ENCODE results near the gene FBXW5. TPM values are rescaled to one million over a fixed set of nuclear protein-coding genes. Genes with fewer than 3 reads are reported as not detected.

Gene FBXW5
- polyA plus RNA-seq, 3 donors: 85.3 to 117 (median 92.7) TPM

- DNase-seq: no peak
- H3K36me3 ChIP-seq (replicated peaks in 1 of 2; ENCODE audit: control insufficient read depth in 1 of 2, insufficient read depth in 2 of 2, low read length in 2 of 2): no peaks in the 10 kb centered on the region
- H3K4me1 ChIP-seq (ENCODE audit: control insufficient read depth in 1 of 2, insufficient read depth in 2 of 2, low read length in 2 of 2): peaks cover 4 to 6% of the 10 kb centered on the region in 2 donors
- H3K4me3 Mint-ChIP-seq: no peak overlapping the region
- no peaks in the 10 kb centered on the region for H3K36me3 Mint-ChIP-seq
- H3K9ac ChIP-seq (ENCODE audit: insufficient read depth, low read length, poor library complexity, severe bottlenecking): no peak overlapping the region
- H3K9me3 Mint-ChIP-seq: peaks cover 0 to 5% (median 3%) of the 10 kb centered on the region in 7 donors
- H3K4me2 ChIP-seq (replicated peaks; ENCODE audit: extremely low read depth, low read length, poor library complexity, severe bottlenecking): no peak overlapping the region
- intact Hi-C loops (cut with micrococcal nuclease): no loop called here
- no peaks in the 10 kb centered on the region for H3K79me2 ChIP-seq (ENCODE audit: insufficient read depth, low read length)
- H3K27ac Mint-ChIP-seq: no peak overlapping the region
- no peaks in the 10 kb centered on the region for H3K9me3 ChIP-seq (replicated peaks in 1 of 2; ENCODE audit: control insufficient read depth in 1 of 2, insufficient read depth in 1 of 2, low read length in 2 of 2)
- H3K27me3 Mint-ChIP-seq (ENCODE audit: low read depth in 3 of 3): peaks cover under 1 to 6% (median 2%) of the 10 kb centered on the region in 3 donors
- no peaks in the 10 kb centered on the region for H3K27me3 ChIP-seq (ENCODE audit: control insufficient read depth in 2 of 2, insufficient read depth in 2 of 2, low read length in 2 of 2)
- TF ChIP-seq, protein P1, sequence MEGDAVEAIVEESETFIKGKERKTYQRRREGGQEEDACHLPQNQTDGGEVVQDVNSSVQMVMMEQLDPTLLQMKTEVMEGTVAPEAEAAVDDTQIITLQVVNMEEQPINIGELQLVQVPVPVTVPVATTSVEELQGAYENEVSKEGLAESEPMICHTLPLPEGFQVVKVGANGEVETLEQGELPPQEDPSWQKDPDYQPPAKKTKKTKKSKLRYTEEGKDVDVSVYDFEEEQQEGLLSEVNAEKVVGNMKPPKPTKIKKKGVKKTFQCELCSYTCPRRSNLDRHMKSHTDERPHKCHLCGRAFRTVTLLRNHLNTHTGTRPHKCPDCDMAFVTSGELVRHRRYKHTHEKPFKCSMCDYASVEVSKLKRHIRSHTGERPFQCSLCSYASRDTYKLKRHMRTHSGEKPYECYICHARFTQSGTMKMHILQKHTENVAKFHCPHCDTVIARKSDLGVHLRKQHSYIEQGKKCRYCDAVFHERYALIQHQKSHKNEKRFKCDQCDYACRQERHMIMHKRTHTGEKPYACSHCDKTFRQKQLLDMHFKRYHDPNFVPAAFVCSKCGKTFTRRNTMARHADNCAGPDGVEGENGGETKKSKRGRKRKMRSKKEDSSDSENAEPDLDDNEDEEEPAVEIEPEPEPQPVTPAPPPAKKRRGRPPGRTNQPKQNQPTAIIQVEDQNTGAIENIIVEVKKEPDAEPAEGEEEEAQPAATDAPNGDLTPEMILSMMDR (IDR thresholded peaks at IDR 0.05): no peak
- no peaks in the 10 kb centered on the region for H4K20me1 ChIP-seq (ENCODE audit: insufficient read depth, low read length)
- 95% methylated on average over 11 of the region's 19 CpGs for WGBS (ENCODE audit: insufficient coverage)
- H2AFZ ChIP-seq (ENCODE audit: insufficient read depth, low read depth, low read length, poor library complexity, severe bottlenecking): no peak overlapping the region
- peaks cover 3% of the 10 kb centered on the region for H3K4me1 Mint-ChIP-seq
- H3K4me3 ChIP-seq (replicated peaks in 1 of 3; ENCODE audit: low read depth in 2 of 3, low read length in 3 of 3): no peak overlapping the region
- H3K27ac ChIP-seq (ENCODE audit: low read depth in 1 of 2, low read length in 2 of 2): no peak overlapping the region
Observed at GRCh38 chr9:136960212-136960937, 15.8 kb upstream of the FBXW5 start.

GRCh38 chr9:136958898-136959850 is 14.6 kb upstream of the FBXW5 start:
- TF ChIP-seq, protein P1 (IDR thresholded peaks at IDR 0.05): no peak
- H3K27me3 Mint-ChIP-seq (ENCODE audit: low read depth in 3 of 3): peaks cover 0 to 8% (median 2%) of the 10 kb centered on the region in 3 donors
- intact Hi-C loops (cut with micrococcal nuclease): no loop called here
- no peaks in the 10 kb centered on the region for H3K36me3 Mint-ChIP-seq
- peaks cover 0 to 5% (median 3%) of the 10 kb centered on the region in 7 donors for H3K9me3 Mint-ChIP-seq
- no peak for DNase-seq
- no peaks in the 10 kb centered on the region for H3K36me3 ChIP-seq (replicated peaks in 1 of 2; ENCODE audit: control insufficient read depth in 1 of 2, insufficient read depth in 2 of 2, low read length in 2 of 2)
- no peaks in the 10 kb centered on the region for H4K20me1 ChIP-seq (ENCODE audit: insufficient read depth, low read length)
- H3K27me3 ChIP-seq (ENCODE audit: control insufficient read depth in 2 of 2, insufficient read depth in 2 of 2, low read length in 2 of 2): no peaks in the 10 kb centered on the region
- H3K27ac Mint-ChIP-seq: no peak overlapping the region
- no peaks in the 10 kb centered on the region for H3K79me2 ChIP-seq (ENCODE audit: insufficient read depth, low read length)
- peaks cover 0 to 1% of the 10 kb centered on the region in 2 donors for H3K4me1 ChIP-seq (ENCODE audit: control insufficient read depth in 1 of 2, insufficient read depth in 2 of 2, low read length in 2 of 2)
- no peak overlapping the region for H2AFZ ChIP-seq (ENCODE audit: insufficient read depth, low read depth, low read length, poor library complexity, severe bottlenecking)
- no peak overlapping the region for H3K27ac ChIP-seq (ENCODE audit: low read depth in 1 of 2, low read length in 2 of 2)
- 90% methylated on average over 18 of the region's 28 CpGs for WGBS (ENCODE audit: insufficient coverage)
- no peak overlapping the region for H3K4me3 Mint-ChIP-seq
- H3K4me2 ChIP-seq (replicated peaks; ENCODE audit: extremely low read depth, low read length, poor library complexity, severe bottlenecking): no peak overlapping the region
- no peak overlapping the region for H3K9ac ChIP-seq (ENCODE audit: insufficient read depth, low read length, poor library complexity, severe bottlenecking)
- no peak overlapping the region for H3K4me3 ChIP-seq (replicated peaks in 1 of 3; ENCODE audit: low read depth in 2 of 3, low read length in 3 of 3)
- peaks cover under 1% of the 10 kb centered on the region for H3K4me1 Mint-ChIP-seq
- H3K9me3 ChIP-seq (replicated peaks in 1 of 2; ENCODE audit: control insufficient read depth in 1 of 2, insufficient read depth in 1 of 2, low read length in 2 of 2): no peaks in the 10 kb centered on the region
